ENCODE measurements around the gene BBOX1. TPM values are rescaled to one million over a fixed set of nuclear protein-coding genes. Genes with fewer than 3 reads are reported as not detected.

BBOX1 gene
- total and polyA plus RNA-seq, 2 donors (not counting 3 experiments of a cell fraction or from before 2014, with no cell fraction given): not detected

- intact Hi-C loops (cut with micrococcal nuclease): no loop called here
- DNase-seq (ENCODE audit: low read depth, low spot score) (no peak), FAIRE-seq (no peak)
- Histone ChIP-seq H3K27ac (ENCODE audit: insufficient read depth, low read depth, low read length) (no peak overlapping the region), H3K36me3 (ENCODE audit: control insufficient read depth in 2 of 2, extremely low read depth in 1 of 2, insufficient read depth in 2 of 2, low read length in 2 of 2) (no peaks in the 10 kb centered on the region), H3K4me1 (ENCODE audit: control insufficient read depth, extremely low read depth, insufficient read depth, low read length) (no peaks in the 10 kb centered on the region), H3K4me3 (replicated peaks in 1 of 3; ENCODE audit: insufficient read depth in 1 of 3, low read depth in 1 of 3, low read length in 3 of 3) (no peak overlapping the region), H3K4me2 (ENCODE audit: insufficient read depth, low read length) (no peak overlapping the region), H3K9me3 (replicated peaks; ENCODE audit: control insufficient read depth, insufficient read depth, low read length) (no peaks in the 10 kb centered on the region), H3K9me1 (replicated peaks; ENCODE audit: control insufficient read depth, extremely low read depth, insufficient read depth, low read length) (no peaks in the 10 kb centered on the region), H2AFZ (ENCODE audit: low read depth, low read length) (no peak overlapping the region), H3K27me3 (ENCODE audit: control insufficient read depth in 2 of 2, insufficient read depth in 2 of 2, low read length in 2 of 2) (no peaks in the 10 kb centered on the region), H4K20me1 (replicated peaks; ENCODE audit: control insufficient read depth, extremely low read depth, insufficient read depth, low read length) (no peaks in the 10 kb centered on the region), H3K9ac (replicated peaks; ENCODE audit: extremely low read depth, insufficient read depth, low read length) (no peak overlapping the region), H3K79me2 (ENCODE audit: control insufficient read depth, insufficient read depth, low read length) (no peaks in the 10 kb centered on the region)
- dilution Hi-C loops (cut with MboI; ENCODE audit: extremely low pct_ligation_motif_present, low sequenced_read_pairs): no loop called here
- POLR2A ChIA-PET: no interaction called here
- CTCF ChIA-PET: no interaction called here
- no TSS peak for BruUV-seq (replicated peaks)
- TF ChIP-seq EZH2 (IDR thresholded peaks at IDR 0.05; ENCODE audit: borderline replicate concordance, low read depth, low read length, severe bottlenecking): no peak
- no peak for TF ChIP-seq MYC (IDR thresholded peaks at IDR 0.05; ENCODE audit: low read depth, low read length)
- no peak for TF ChIP-seq JUN (IDR thresholded peaks at IDR 0.05; ENCODE audit: borderline replicate concordance, insufficient read depth, insufficient read length, low read depth)
- TF ChIP-seq GATA2 (IDR thresholded peaks at IDR 0.05; ENCODE audit: insufficient read depth, insufficient read length, low read depth, low read length): no peak
- TF ChIP-seq POLR2A (IDR thresholded peaks at IDR 0.05; ENCODE audit: low read depth, low read length): no peak
- no peak for TF ChIP-seq CTCF (IDR thresholded peaks at IDR 0.05; ENCODE audit: extremely low read depth in 1 of 2, insufficient read depth in 1 of 2, low read depth in 1 of 2, low read length in 2 of 2)
- TF ChIP-seq FOS (IDR thresholded peaks at IDR 0.05; ENCODE audit: borderline replicate concordance, insufficient read depth, low read length): no peak
- no peak for TF ChIP-seq POLR2AphosphoS5 (IDR thresholded peaks at IDR 0.05; ENCODE audit: insufficient read depth, low read depth, low read length)
- no peak for TF ChIP-seq MAX (IDR thresholded peaks at IDR 0.05; ENCODE audit: insufficient read depth, insufficient read length)
Measured at GRCh38 chr11:27124514-27125264, 84.1 kb downstream of the BBOX1 start.
